H9 (cell line): ENCODE measurements around the gene TMEM17. TPM values are rescaled to one million over a fixed set of nuclear protein-coding genes. Genes with fewer than 3 reads are reported as not detected.

Experiments
- DNase-seq: peaks from one replicate; pipeline ENCODE4 v3.0.0-alpha.2; 2017
- H2AFZ ChIP-seq: one replicate; pipeline ENCODE4 v1.6.1; 2013; ENCODE audit warnings: mild to moderate bottlenecking, low read length, control low read depth, moderate library complexity
- H2AK5ac ChIP-seq: 2 replicates; pipeline ENCODE4 v1.6.1; 2013; ENCODE audit warnings: low read length, control low read depth, mixed read lengths; ENCODE audit not compliant: insufficient read length
- H2BK120ac ChIP-seq: one replicate; pipeline ENCODE4 v1.6.1; 2013; ENCODE audit warnings: low read depth, mild to moderate bottlenecking, low read length, control low read depth, inconsistent platforms; ENCODE audit not compliant: poor library complexity, severe bottlenecking
- H2BK12ac ChIP-seq: 2 replicates; pipeline ENCODE4 v1.6.1; 2013; ENCODE audit warnings: low read length, control low read depth, mixed read lengths, low read depth; ENCODE audit not compliant: insufficient read length
- H2BK15ac ChIP-seq: 2 replicates; pipeline ENCODE4 v1.6.1; 2013; ENCODE audit warnings: low read depth, low read length, control low read depth
- H2BK20ac ChIP-seq: one replicate; pipeline ENCODE4 v1.6.1; 2013; ENCODE audit warnings: low read depth, mild to moderate bottlenecking, low read length, control low read depth, inconsistent platforms; ENCODE audit not compliant: poor library complexity, severe bottlenecking
- H2BK5ac ChIP-seq: 2 replicates; pipeline ENCODE4 v1.6.1; 2013; ENCODE audit warnings: low read length, control low read depth, mixed read lengths; ENCODE audit not compliant: insufficient read length
- H3K14ac ChIP-seq: 2 replicates; pipeline ENCODE4 v1.6.1; 2013; ENCODE audit warnings: low read length, control low read depth; ENCODE audit not compliant: insufficient read depth
- H3K18ac ChIP-seq: 2 replicates; pipeline ENCODE4 v1.6.1; 2013; ENCODE audit warnings: low read depth, mild to moderate bottlenecking, mixed read lengths, low read length, control low read depth; ENCODE audit not compliant: insufficient read length
- H3K23ac ChIP-seq: 2 replicates; pipeline ENCODE4 v1.6.1; 2013; ENCODE audit warnings: low read length, control low read depth, mixed read lengths, low read depth; ENCODE audit not compliant: insufficient read length
- H3K23me2 ChIP-seq: 2 replicates; pipeline ENCODE4 v1.6.1; 2013; ENCODE audit warnings: low read depth, mild to moderate bottlenecking, mixed read lengths, low read length, control low read depth; ENCODE audit not compliant: insufficient read length, poor library complexity, severe bottlenecking
- H3K27ac ChIP-seq: 2 replicates; pipeline ENCODE4 v1.5.1; 2013; ENCODE audit warnings: low read length, control low read depth, mixed read lengths, low read depth; ENCODE audit not compliant: insufficient read length
- H3K27me3 ChIP-seq: 2 replicates; pipeline ENCODE4 v1.6.1; 2013; ENCODE audit warnings: low read length, control low read depth, inconsistent platforms; ENCODE audit not compliant: insufficient read depth
- H3K4ac ChIP-seq: 2 replicates; pipeline ENCODE4 v1.6.1; 2013; ENCODE audit warnings: low read depth, mild to moderate bottlenecking, control low read depth, inconsistent platforms, low read length, moderate library complexity
- H3K4me1 ChIP-seq: 2 replicates; pipeline ENCODE4 v1.6.1; 2013; ENCODE audit warnings: low read length, control low read depth, inconsistent platforms; ENCODE audit not compliant: insufficient read depth
- H3K4me2 ChIP-seq: 2 replicates; pipeline ENCODE4 v1.6.1; 2013; ENCODE audit warnings: low read length, control low read depth, mixed read lengths; ENCODE audit not compliant: insufficient read length, insufficient read depth
- H3K56ac ChIP-seq: 2 replicates; pipeline ENCODE4 v1.6.1; 2013; ENCODE audit warnings: low read depth, mild to moderate bottlenecking, mixed read lengths, low read length, control low read depth; ENCODE audit not compliant: insufficient read length
- H3K79me1 ChIP-seq: 2 replicates; pipeline ENCODE4 v1.6.1; 2013; ENCODE audit warnings: low read depth, mild to moderate bottlenecking, moderate library complexity, low read length, control low read depth, inconsistent platforms; ENCODE audit not compliant: insufficient read depth, poor library complexity, severe bottlenecking
- H3K79me2 ChIP-seq: 2 replicates; pipeline ENCODE4 v1.6.1; 2013; ENCODE audit warnings: low read length, control low read depth, inconsistent platforms; ENCODE audit not compliant: insufficient read depth
- H3K9ac ChIP-seq: 2 replicates; pipeline ENCODE4 v1.6.1; 2013; ENCODE audit warnings: low read length, control low read depth, mixed read lengths; ENCODE audit not compliant: insufficient read length; ENCODE audit errors: extremely low read depth
- H3K9me3 ChIP-seq: one replicate; pipeline ENCODE4 v1.6.1; 2013; ENCODE audit warnings: low read depth, low read length, inconsistent platforms; ENCODE audit not compliant: control insufficient read depth
- H3T11ph ChIP-seq: one replicate; pipeline ENCODE4 v1.6.1; 2013; ENCODE audit warnings: mild to moderate bottlenecking, low read length, control low read depth, inconsistent platforms
- H4K20me1 ChIP-seq: one replicate; pipeline ENCODE4 v1.6.1; 2013; ENCODE audit not compliant: control insufficient read depth, insufficient read length, insufficient read depth
- H4K5ac ChIP-seq: 2 replicates; pipeline ENCODE4 v1.6.1; 2013; ENCODE audit warnings: low read depth, mild to moderate bottlenecking, mixed read lengths, low read length, control low read depth; ENCODE audit not compliant: insufficient read length
- H4K8ac ChIP-seq: replicated peaks from 2 replicates; pipeline ENCODE4 v1.6.1; 2013; ENCODE audit warnings: low read length, control low read depth, mixed read lengths, low read depth; ENCODE audit not compliant: insufficient read length
- H4K91ac ChIP-seq: 2 replicates; pipeline ENCODE4 v1.6.1; 2013; ENCODE audit warnings: low read depth, mild to moderate bottlenecking, moderate library complexity, mixed read lengths, low read length, control low read depth; ENCODE audit not compliant: insufficient read length
- H3K27ac Mint-ChIP-seq, 3 experiments: 2 replicates in 2 of 3; 3 replicates in 1 of 3; pipeline ENCODE4 v1.8.0; 2020 to 2021; ENCODE audit warnings: mixed read lengths in 3 of 3, mild to moderate bottlenecking in 1 of 3, moderate library complexity in 1 of 3
- H3K27me3 Mint-ChIP-seq: 2 replicates; pipeline ENCODE4 v1.8.0; 2021; ENCODE audit warnings: low read depth, mild to moderate bottlenecking, moderate library complexity, mixed read lengths
- H3K36me3 Mint-ChIP-seq, 3 experiments: 2 replicates in 2 of 3; 3 replicates in 1 of 3; pipeline ENCODE4 v1.8.0; 2020 to 2021; ENCODE audit warnings: low read depth in 3 of 3, mixed read lengths in 3 of 3; ENCODE audit not compliant: insufficient read depth in 1 of 3
- H3K4me1 Mint-ChIP-seq, 2 experiments: 2 replicates each; pipeline ENCODE4 v1.8.0; 2020; ENCODE audit warnings: mixed read lengths in 2 of 2
- H3K4me3 Mint-ChIP-seq, 2 experiments: 2 replicates in 1 of 2; 3 replicates in 1 of 2; pipeline ENCODE4 v1.8.0; 2020 to 2021; ENCODE audit warnings: mild to moderate bottlenecking in 2 of 2, mixed read lengths in 2 of 2, moderate library complexity in 1 of 2
- H3K9me3 Mint-ChIP-seq, 2 experiments: 2 replicates in 1 of 2; 3 replicates in 1 of 2; pipeline ENCODE4 v1.8.0; 2020; ENCODE audit warnings: mild to moderate bottlenecking in 2 of 2, mixed read lengths in 2 of 2, moderate library complexity in 1 of 2
- CTCF ChIP-seq: fragments of 200-600 bp; sonication (generic); conservative IDR thresholded peaks from 3 replicates; pipeline ENCODE4 v1.8.0; 2021; ENCODE audit warnings: antibody characterized with exemption, mild to moderate bottlenecking
- WGBS: extraction: QIAGEN DNeasy Blood & Tissue Kit; methylation state at CpG from one replicate; pipeline ENCODE4 v1.1.7; 2013; ENCODE audit warnings: missing lambda C conversion rate, low lambda C conversion rate, mixed read lengths; ENCODE audit not compliant: insufficient read length; ENCODE audit errors: extremely low coverage; 5-methylcytosine and 5-hydroxymethylcytosine counted together
- total RNA-seq: library from RNA; stranded (reverse); gene quantifications from 2 replicates; pipeline ENCODE4 v1.2.1, GENCODE V29; 2021

Gene TMEM17
- total RNA-seq, 1 experiment from 2014 or later, result 1.3 TPM

GRCh38 chr2:62452701-62453454 lies 53.1 kb downstream of the TMEM17 start:
- H4K8ac ChIP-seq, result no peak overlapping the region
- Mint-ChIP-seq H3K36me3 (no peaks in the 10 kb centered on the region; a peak in 1 of 7 replicates), H3K27ac (no peak overlapping the region), H3K4me1 (peaks cover 11 to 18% of the 10 kb centered on the region in 2 experiments), H3K27me3 (peaks cover 14% of the 10 kb centered on the region), H3K4me3 (no peak overlapping the region), H3K9me3 (no peaks in the 10 kb centered on the region; a peak in 2 of 5 replicates)
- H3K27me3 ChIP-seq, result no peaks in the 10 kb centered on the region
- H3K79me1 ChIP-seq, result no peaks in the 10 kb centered on the region
- DNase-seq, result no peak
- no peak overlapping the region for H2BK120ac ChIP-seq
- WGBS, result no CpG with 5 or more reads among the region's 7 CpGs
- H3K9me3 ChIP-seq, result no peaks in the 10 kb centered on the region
- no peak overlapping the region for H2AK5ac ChIP-seq
- H3K4ac ChIP-seq, result no peak overlapping the region
- no peak overlapping the region for H2AFZ ChIP-seq
- H3K14ac ChIP-seq, result no peak overlapping the region
- no peaks in the 10 kb centered on the region; the same call in 1 of the 2 replicates for H3K79me2 ChIP-seq
- H4K5ac ChIP-seq, result no peak overlapping the region
- H4K91ac ChIP-seq, result no peak overlapping the region
- no peak overlapping the region for H3K27ac ChIP-seq
- no peak overlapping the region for H2BK15ac ChIP-seq
- H2BK20ac ChIP-seq, result no peak overlapping the region
- no peak overlapping the region for H3K18ac ChIP-seq
- no peak for TF ChIP-seq CTCF
- H3K9ac ChIP-seq, result no peak overlapping the region
- peaks cover 4% of the 10 kb centered on the region for H3K23me2 ChIP-seq
- H2BK12ac ChIP-seq, result no peak overlapping the region
- no peak overlapping the region for H3K4me2 ChIP-seq
- H3K23ac ChIP-seq, result no peak overlapping the region
- no peak overlapping the region for H2BK5ac ChIP-seq
- peaks cover 2% of the 10 kb centered on the region; the same call in 1 of the 2 replicates for H3K4me1 ChIP-seq
- no peak overlapping the region for H3K56ac ChIP-seq
- no peaks in the 10 kb centered on the region for H4K20me1 ChIP-seq
- H3T11ph ChIP-seq, result no peak overlapping the region
